Rectal smooth muscle tissue (tissue), 1 donor: ENCODE data around the gene CRYL1.

ENCODE experiments used
- H3K27ac ChIP-seq: one replicate; pipeline ENCODE4 v1.7.0; 2013; ENCODE audit warnings: low read depth, low read length, inconsistent platforms
- H3K27me3 ChIP-seq: one replicate; pipeline ENCODE4 v1.7.0; 2013; ENCODE audit warnings: low read length; ENCODE audit not compliant: control insufficient read depth, insufficient read depth
- H3K36me3 ChIP-seq: one replicate; pipeline ENCODE4 v1.7.0; 2013; ENCODE audit warnings: low read length; ENCODE audit not compliant: control insufficient read depth, insufficient read depth
- H3K4me1 ChIP-seq: one replicate; pipeline ENCODE4 v1.7.0; 2013; ENCODE audit warnings: low read length; ENCODE audit not compliant: control insufficient read depth, insufficient read depth
- H3K4me3 ChIP-seq: one replicate; pipeline ENCODE4 v1.7.0; 2013; ENCODE audit warnings: low read length
- H3K9ac ChIP-seq: one replicate; pipeline ENCODE4 v1.7.0; 2013; ENCODE audit warnings: low read length

The CRYL1 gene

DNA sequence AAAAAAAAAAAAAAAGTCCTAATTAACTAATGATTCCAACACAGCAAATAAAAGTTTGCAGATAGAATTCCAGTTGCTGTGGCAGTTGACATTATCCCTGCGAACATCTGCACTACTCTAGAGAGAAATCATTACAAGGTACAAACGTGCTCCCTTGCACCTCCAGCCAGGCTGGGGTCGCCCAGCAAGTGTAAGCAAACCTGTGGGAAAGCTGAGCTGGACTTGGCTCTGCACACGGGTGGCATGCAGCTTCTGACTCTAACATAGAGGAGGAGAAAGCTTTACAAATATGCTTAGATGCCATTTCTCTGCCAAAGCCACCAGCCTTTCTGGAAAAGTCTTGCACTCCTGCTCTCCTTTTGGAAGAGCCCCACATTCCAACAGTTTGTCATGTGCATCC, 103.3 kb downstream of the CRYL1 start:
- H3K4me3 ChIP-seq = no peak overlapping the region
- no peak overlapping the region for H3K9ac ChIP-seq
- no peaks in the 10 kb centered on the region for H3K4me1 ChIP-seq
- H3K36me3 ChIP-seq = peaks cover 3% of the 10 kb centered on the region
- H3K27ac ChIP-seq = no peak overlapping the region
- H3K27me3 ChIP-seq = no peaks in the 10 kb centered on the region

DNA sequence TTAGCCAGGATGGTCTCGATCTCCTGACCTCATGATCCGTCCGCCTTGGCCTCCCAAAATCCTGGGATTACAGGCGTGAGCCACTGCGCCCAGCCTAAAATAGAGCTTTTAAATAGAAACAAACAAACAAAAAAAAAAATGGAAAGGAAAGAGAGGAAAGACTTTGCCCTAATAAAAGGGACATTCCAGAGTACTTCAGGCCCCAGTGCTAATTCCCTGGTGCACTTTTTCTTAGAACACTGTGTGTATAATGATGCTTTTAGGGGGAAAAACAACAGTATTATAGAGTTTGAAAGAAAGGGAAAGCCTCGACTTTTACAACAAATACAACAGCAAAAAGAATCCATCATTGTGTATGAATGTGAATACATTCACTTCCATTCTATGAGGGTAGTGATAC, 104.7 kb downstream of the CRYL1 start:
- Histone ChIP-seq H3K4me1 (no peaks in the 10 kb centered on the region), H3K27ac (no peak overlapping the region), H3K36me3 (peaks cover 3% of the 10 kb centered on the region), H3K4me3 (no peak overlapping the region), H3K27me3 (no peaks in the 10 kb centered on the region), H3K9ac (no peak overlapping the region)

DNA sequence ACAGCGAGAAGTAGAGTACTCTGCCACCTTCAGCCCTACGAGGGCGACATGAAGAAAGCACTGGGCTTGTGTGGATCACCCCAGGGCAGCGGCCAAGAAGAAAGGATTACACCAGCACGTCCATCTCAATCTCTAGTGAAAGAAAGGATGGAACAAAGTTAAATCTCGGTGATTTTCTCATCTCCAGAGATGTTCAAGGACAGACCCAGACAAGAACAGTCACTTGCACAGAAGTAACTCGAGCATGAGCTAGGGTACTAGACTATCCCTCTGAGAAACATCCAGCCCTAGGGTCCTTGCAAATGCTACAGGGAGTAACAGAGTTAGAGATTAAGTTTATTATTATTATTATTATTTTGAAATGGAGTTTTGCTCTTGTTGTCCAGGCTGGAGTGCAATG, 106.7 kb downstream of the CRYL1 start:
- H3K4me3 ChIP-seq = no peak overlapping the region
- H3K36me3 ChIP-seq = no peaks in the 10 kb centered on the region
- no peak overlapping the region for H3K9ac ChIP-seq
- H3K4me1 ChIP-seq = no peaks in the 10 kb centered on the region
- no peaks in the 10 kb centered on the region for H3K27me3 ChIP-seq
- H3K27ac ChIP-seq = no peak overlapping the region

DNA sequence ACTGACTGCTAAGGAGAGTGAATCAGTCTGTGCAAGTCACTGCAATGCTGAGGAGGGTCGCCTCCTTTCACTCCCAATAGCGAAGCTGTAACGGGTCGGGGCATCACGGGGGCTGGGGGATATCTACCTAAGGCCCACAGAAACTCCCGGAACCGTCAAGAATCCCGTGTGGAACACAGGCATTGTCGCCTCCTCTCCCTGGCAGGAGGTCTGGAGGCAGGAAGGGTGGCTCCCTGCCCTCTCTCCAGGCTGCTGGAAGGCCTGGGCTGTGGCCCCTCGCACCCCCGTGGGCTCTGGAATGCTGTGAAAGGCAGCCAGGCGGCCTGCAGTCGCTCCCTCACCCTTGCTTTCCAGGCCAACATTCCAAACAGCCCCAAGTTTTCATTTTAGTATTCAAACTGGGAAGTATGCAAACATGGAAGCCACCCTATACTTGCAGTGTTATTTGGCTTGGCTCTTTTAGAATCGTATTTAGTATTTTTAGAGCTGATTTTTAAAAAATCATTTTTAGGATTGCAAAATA, 109.4 kb downstream of the CRYL1 start:
- no peak overlapping the region for H3K27ac ChIP-seq
- no peaks in the 10 kb centered on the region for H3K4me1 ChIP-seq
- no peak overlapping the region for H3K9ac ChIP-seq
- H3K27me3 ChIP-seq = no peaks in the 10 kb centered on the region
- H3K4me3 ChIP-seq = no peak overlapping the region
- H3K36me3 ChIP-seq = no peaks in the 10 kb centered on the region

DNA sequence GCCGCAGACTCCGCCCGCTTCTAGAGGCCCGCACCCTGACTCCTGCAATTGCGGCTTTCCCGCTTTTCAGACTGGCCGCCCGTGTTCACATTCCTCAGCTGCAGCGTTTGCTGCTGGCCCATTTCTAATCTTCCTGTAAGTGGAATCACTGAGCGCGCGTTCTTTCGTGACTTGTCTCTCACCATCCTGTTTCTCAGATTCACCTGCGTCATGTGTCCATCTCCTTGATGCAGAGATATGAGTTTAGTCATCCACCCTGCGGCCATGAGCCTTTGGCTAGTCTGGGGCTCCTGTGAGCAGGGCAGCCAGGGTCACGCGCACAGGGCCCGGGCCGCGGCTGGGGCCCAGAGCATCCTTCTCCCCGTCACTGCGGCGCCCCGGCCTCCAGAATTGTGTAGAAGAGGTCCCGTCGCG, 110.0 kb downstream of the CRYL1 start:
- H3K9ac ChIP-seq = no peak overlapping the region
- H3K4me3 ChIP-seq = no peak overlapping the region
- H3K36me3 ChIP-seq = no peaks in the 10 kb centered on the region
- H3K4me1 ChIP-seq = no peaks in the 10 kb centered on the region
- no peaks in the 10 kb centered on the region for H3K27me3 ChIP-seq
- H3K27ac ChIP-seq = no peak overlapping the region

DNA sequence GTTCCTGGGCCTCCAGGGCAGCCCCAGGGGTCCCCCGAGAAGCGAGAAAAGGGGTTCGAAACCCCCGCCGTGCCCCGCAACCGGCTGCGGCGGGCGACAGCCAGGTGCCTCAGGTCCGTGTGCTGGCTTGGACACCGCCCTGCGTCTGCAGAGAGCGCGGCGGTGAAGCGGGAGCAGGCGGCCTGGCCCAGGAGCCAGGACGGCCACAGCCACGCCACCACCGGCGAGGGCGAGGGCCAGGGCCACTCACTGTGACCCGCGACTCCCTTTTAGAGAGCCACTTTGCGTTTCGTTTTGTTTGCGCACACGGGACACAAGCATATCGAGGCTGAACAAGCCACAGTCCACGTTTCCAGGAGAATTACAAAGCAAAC, 110.4 kb downstream of the CRYL1 start:
- Histone ChIP-seq H3K4me3 (no peak overlapping the region), H3K36me3 (no peaks in the 10 kb centered on the region), H3K27ac (no peak overlapping the region), H3K9ac (no peak overlapping the region), H3K4me1 (no peaks in the 10 kb centered on the region), H3K27me3 (no peaks in the 10 kb centered on the region)

DNA sequence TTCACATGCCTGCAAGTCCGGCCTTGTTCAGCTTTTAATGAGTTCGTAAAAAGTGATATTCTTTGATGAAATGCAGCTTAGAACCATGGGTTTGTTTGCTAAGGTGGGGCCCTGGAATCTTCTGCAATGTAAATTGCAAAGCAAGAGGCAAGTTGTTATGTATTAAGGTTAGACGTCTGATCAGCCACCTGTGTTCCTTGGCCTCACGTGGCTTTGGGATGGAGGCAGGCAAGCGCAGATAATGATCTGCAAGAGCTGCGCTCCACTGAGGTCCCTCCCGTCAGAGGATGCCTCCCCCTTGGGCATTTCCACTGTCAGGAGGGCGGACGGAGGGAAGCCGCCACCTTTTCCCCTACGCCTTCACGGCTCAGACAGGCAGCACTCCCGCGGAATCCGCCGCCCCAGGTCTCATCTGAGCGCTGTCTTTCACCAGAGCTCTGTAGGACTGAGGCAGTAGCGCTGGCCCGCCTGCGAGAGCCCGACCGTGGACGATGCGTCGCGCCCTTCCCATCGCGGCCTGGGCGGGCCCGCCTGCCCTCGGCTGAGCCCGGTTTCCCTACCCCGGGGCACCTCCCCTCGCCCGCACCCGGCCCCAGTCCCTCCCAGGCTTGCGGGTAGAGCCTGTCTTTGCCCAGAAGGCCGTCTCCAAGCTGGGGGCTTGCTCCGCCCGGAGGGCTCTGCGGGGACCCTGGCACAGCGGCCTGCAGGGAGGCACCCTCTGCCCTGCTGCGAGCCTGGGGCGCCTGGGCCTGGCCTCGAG, 110.9 kb downstream of the CRYL1 start:
- Histone ChIP-seq H3K36me3 (no peaks in the 10 kb centered on the region), H3K27ac (no peak overlapping the region), H3K4me3 (no peak overlapping the region), H3K4me1 (no peaks in the 10 kb centered on the region), H3K27me3 (no peaks in the 10 kb centered on the region), H3K9ac (no peak overlapping the region)

DNA sequence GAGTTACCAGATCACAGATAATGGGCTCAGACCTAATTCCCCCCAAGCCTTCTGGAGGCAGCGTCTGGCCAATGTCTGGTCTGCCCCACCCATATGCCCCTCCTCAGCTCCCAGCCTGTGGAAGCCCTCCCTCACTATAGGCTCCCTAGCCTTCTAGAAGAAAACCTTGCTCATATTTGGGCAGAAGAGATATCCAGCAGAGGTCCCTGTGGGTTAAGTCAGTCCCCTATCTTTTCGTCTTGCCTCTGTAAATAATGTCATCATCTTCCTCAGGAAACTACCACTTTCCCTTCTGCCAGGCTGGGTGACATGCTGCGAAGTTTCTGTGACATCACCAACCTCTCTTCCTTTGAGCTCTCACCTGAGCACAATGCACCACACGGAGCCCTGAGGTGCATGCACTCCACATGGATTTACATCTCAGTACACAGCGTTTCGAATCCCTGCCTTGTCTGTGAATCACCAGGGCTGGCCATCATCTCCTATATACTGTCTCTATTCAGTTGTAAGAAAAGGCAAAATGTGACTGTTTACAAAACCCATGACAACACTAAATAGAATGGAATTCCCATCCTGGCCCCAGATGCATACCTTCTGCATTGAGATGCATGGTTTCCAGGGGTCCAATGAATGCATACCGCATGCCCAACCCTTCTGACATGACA, 112.8 kb downstream of the CRYL1 start:
- Histone ChIP-seq H3K4me1 (no peaks in the 10 kb centered on the region), H3K27me3 (no peaks in the 10 kb centered on the region), H3K27ac (no peak overlapping the region), H3K9ac (no peak overlapping the region), H3K4me3 (no peak overlapping the region), H3K36me3 (no peaks in the 10 kb centered on the region)

DNA sequence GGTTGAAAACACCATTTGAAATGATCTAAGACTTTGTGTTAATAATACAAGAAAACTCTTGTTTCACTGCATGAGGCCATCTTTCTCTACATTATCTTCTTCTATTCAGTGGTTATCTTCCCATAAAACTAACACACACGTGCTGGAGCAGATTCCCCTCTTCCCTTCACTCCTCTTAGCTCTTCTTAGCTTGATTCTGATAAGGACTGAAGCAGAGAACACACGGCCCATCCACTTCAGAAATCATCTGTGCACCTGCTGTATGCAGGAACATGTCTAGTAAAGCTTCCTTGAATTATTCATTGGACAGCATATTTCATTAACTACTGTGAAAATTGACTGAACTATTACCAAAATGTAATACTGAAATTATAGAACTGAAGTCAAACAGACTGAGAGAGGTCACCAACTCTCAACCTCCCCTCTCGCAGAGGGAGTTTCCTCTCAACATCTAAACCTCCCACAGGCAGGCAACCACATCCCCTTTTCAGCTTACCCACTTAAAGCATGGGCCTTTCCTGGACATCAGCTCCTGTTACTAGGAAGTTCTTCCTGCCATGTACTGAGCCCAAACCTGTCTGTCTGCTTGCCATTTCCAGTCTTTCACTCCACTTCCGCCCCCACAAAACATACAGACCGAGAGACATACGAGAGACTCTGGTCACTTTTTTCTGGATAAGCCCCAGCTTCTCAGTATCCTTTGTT, 113.9 kb downstream of the CRYL1 start:
- Histone ChIP-seq H3K4me1 (no peaks in the 10 kb centered on the region), H3K9ac (no peak overlapping the region), H3K27ac (no peak overlapping the region), H3K36me3 (no peaks in the 10 kb centered on the region), H3K4me3 (no peak overlapping the region), H3K27me3 (no peaks in the 10 kb centered on the region)

DNA sequence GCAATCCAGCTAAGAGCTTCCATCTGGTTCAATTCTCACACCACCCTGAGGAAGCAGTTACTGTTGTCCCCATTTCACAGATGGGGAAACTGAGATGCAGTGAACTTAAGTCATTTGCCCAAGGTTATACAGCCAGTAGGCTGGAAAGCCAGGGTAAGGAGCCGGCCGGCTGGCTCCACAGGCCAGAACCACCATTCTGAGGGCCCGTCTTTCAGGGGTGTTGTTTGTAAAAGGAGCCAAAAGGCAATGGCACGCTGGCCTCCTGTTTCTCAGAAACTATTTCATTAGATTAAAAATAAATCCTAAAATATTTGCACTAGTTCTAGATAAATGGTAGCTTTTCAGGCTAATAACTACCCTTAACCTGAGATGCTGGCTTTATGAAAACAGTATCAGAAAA, 114.9 kb downstream of the CRYL1 start:
- H3K27me3 ChIP-seq = no peaks in the 10 kb centered on the region

DNA sequence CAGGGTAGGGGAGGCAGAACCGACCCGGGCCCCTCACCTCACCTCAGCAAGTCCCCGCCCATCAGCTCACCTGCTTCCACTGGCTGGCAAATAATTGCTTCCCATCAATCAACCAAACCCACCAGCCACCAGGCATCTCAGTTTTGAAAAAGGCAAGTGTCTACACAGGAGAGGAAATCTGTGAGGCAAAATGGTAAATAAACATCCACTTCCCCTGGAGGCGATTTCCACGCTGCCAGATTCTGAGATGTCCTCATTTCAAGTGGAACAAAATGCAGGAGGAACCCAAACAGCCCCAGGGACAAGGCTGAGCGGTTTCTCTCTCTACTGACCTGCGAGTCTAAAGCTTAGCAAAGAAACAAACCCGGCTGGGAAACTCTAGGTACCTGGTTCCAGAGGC, 117.5 kb downstream of the CRYL1 start:
- H3K36me3 ChIP-seq = peaks cover 6% of the 10 kb centered on the region
- H3K27me3 ChIP-seq = no peaks in the 10 kb centered on the region
- H3K4me1 ChIP-seq = no peaks in the 10 kb centered on the region
- H3K4me3 ChIP-seq = no peak overlapping the region
- H3K27ac ChIP-seq = no peak overlapping the region
- no peak overlapping the region for H3K9ac ChIP-seq

More for the DNA sequence above, 114.9 kb downstream of the CRYL1 start:
- Histone ChIP-seq H3K9ac (no peak overlapping the region), H3K27ac (no peak overlapping the region), H3K36me3 (no peaks in the 10 kb centered on the region), H3K4me3 (no peak overlapping the region), H3K4me1 (no peaks in the 10 kb centered on the region)

DNA sequence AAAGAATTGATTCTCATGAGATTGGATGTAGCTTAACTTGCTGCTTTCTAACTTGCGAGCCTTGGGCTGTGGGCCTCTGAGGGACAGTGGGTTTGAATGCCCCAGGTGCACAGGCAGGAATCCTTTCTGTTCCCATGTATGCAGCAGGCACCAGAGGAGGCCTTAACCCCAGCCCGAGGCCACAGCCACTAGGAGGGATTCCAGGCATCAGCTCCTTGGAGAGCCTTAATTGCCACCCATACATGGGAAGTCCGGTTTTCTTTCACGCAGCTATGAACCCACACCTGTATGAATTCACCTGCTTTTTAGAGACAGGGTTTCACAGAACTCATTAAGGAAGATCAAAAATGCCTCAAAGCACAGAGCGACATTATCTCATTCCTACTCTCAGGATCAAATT, 117.9 kb downstream of the CRYL1 start:
- Histone ChIP-seq H3K27me3 (no peaks in the 10 kb centered on the region), H3K9ac (no peak overlapping the region), H3K27ac (no peak overlapping the region), H3K4me3 (no peak overlapping the region), H3K36me3 (peaks cover 6% of the 10 kb centered on the region), H3K4me1 (no peaks in the 10 kb centered on the region)
